DMS 273 (cell line): Measurements from ENCODE around the gene KLHL6.
A peak's percentile ranks its signal among the peaks of the same experiment; 100 is the strongest.
"Not testable (repeated sequence)": the region's sequence is repeated elsewhere in the genome, so short reads cannot be mapped to it uniquely, and the experiment has no call there.

Experiments
- DNase-seq: peaks from one replicate; lab custom pipeline; 2025; ENCODE audit not compliant: unreplicated experiment; lab: John Stamatoyannopoulos, UW

The KLHL6 gene

DNA sequence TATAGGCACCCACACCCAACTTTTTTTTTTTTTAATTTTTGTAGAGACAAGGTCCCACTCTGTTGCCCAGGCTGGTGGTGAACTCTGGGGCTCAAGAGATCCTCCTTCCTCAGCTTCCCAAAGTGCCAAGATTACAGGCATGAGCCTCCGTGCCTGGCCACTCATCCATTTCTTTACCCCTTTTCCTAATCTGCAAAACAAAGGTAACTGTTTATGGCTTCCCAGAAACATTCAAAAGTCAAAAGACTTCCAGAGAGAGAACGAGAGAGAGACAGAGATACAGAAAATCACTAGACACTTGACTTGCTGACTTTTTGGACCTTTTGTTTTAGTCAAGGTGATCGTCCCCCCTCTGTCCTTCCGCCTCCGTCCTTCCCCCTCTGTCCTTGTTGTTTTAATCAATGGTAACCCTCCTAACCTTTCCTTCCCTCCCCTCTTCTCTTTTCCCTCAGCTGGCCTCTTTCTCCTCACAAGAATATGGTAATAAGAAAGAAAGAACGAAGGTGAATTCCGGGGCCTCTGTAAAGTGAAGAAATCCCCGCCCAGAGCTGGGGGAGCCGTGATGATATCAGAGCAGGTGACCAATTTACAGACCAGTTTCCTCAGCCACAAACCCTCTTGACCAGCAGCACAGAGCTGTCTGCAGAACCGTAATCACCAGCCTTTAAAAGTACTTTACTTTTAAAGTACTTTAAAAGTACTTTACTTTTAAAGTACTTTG, 21.9 kb downstream of the KLHL6 start:
- no peak for DNase-seq

GRCh38 chr3:183532620-183533411, 22.7 kb downstream of the KLHL6 start:
- no peak for DNase-seq

DNA sequence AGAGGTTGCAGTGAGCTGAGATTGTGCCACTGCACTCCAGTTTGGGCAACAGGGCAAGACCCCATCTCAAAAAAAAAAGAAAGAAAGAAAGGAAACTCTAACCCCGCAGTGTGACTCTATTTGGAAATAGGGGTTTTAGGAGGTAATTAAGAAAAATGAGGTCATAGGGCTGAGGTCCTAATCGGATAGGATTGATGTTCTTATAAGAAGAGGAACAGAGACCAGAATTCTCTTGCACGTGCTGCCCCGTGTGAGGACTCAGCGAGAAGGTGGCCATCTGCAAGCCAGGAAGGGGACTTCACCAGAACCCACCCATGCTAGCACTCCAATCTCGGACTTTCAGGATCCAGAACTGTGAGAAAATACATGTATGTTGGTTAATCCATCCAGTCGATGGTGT, 25.8 kb downstream of the KLHL6 start:
- no peak for DNase-seq

- no peak for DNase-seq
Observed at GRCh38 chr3:183529185-183529584, 26.3 kb downstream of the KLHL6 start.

- not testable (repeated sequence) for DNase-seq
Observed at GRCh38 chr3:183528758-183529157, 26.7 kb downstream of the KLHL6 start.

- no peak for DNase-seq
Observed at GRCh38 chr3:183527428-183528379, 27.8 kb downstream of the KLHL6 start.

DNA sequence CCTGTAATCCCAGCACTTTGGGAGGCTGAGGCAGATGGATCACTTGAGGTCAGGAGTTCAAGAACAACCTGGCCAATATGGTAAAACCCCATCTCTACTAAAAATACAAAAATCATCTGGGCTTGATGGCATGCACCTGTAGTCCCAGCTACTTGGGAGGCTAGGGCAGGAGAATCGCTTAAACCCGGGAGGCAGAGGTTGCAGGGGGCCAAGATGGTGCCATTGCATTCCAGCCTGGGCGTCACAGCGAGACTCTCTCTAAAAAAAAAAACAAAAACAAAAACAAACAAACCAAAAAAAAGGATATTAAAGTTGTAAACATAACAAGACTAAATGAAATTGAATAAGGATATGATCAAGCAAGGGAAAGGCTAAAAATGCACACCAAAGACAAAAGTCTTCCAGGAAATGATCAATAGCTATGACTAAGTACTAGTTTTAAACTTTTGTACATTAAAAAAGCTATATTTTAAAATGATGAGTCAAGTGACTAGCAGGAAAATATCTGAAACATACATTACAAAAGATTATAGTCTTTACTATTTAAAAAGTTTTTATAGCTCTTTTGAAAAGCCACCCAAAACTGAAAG, 28.6 kb downstream of the KLHL6 start:
- DNase-seq = no peak

DNA sequence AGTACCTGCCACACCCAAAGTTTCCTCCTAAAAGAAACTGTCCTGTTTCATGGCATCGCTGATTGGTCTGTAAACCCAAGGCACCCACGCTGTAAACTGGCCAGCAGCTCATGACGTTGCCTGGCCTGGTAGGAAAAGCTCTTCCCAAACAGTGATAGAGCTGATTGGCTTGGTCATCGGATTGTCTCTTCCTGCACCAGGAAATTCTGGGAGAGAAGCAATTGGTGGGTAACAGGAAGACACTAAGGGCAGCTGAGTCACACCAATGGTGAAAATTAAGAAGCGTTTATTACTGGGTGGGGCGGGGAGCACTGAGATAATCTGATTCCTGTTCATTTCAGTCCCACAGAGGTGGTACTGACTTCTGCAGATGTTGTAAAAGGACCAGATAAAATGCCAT, 31.0 kb downstream of the KLHL6 start:
- DNase-seq = no peak

- not testable (repeated sequence) for DNase-seq
Observed at GRCh38 chr3:183520741-183521556, 34.6 kb downstream of the KLHL6 start.

GRCh38 chr3:183520295-183520694, 35.2 kb downstream of the KLHL6 start:
- DNase-seq = not testable (repeated sequence)

- DNase-seq = peak; percentile 38
Observed at GRCh38 chr3:183519891-183520290, 35.6 kb downstream of the KLHL6 start.

GRCh38 chr3:183518491-183519251, 36.8 kb downstream of the KLHL6 start:
- no peak for DNase-seq

DNA sequence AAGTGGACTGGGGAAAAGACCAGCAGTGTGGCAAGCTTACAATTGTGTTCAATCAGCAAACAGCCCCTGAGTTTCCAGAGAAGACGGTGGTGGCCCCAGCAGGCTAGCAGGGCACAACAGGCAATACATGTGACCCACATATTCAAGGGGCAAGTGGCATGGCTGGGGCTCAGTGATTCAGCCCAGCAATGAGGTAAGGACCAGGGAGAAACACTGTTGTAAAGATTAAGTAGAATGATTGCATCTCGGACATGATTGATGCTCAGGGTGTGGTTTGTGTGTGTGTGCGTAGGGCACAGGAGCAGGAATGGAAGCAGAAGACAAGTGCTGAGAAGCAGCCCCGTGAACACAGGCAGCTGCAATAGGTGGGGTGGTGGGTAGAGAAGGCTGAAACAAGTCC, 37.9 kb downstream of the KLHL6 start:
- DNase-seq = no peak

DNA sequence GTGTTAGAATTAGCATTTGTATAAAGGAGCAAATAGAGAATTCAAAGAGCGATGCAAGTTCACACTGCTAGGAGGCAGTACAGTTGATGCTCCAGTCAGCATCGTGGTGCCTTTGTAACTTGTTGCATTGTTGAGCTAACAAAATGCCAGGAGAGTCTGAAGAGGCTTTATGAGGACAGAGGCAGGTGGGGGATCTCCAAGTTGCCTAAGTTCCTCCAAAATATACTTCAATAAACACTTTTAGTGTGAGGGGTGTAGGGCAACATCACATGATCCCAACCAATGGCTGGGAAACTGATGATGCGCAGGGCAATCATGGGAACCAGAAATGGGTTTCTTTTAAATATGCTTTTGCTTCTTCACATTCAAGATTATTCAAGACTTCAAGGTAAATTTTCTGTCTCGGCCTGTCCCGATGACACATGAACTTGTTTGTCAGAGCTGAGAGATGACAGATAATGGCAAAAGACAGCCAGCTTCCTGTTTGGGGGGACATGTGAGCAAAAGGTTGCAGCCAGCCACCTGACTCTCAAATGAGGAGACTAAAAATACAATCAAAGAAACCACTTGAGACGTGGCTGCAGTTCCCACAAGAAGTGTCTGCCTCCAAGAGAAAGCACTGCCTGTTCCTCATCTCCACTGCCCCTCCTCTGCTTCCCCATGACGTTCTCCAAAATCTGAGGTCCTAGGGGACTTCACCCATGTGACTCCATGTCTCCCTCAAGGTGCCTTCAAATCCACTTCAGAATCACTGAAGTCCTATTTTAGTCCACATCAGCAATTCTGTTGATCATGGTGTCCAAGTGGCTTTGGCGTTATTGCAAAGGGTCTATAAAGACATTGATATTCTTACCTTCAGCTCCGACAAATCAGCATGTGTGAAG, 39.3 kb downstream of the KLHL6 start:
- DNase-seq = no peak

- no peak for DNase-seq
Observed at GRCh38 chr3:183514021-183514420, 41.5 kb downstream of the KLHL6 start.

- no peak for DNase-seq
Observed at GRCh38 chr3:183513046-183513706, 42.3 kb downstream of the KLHL6 start.

DNA sequence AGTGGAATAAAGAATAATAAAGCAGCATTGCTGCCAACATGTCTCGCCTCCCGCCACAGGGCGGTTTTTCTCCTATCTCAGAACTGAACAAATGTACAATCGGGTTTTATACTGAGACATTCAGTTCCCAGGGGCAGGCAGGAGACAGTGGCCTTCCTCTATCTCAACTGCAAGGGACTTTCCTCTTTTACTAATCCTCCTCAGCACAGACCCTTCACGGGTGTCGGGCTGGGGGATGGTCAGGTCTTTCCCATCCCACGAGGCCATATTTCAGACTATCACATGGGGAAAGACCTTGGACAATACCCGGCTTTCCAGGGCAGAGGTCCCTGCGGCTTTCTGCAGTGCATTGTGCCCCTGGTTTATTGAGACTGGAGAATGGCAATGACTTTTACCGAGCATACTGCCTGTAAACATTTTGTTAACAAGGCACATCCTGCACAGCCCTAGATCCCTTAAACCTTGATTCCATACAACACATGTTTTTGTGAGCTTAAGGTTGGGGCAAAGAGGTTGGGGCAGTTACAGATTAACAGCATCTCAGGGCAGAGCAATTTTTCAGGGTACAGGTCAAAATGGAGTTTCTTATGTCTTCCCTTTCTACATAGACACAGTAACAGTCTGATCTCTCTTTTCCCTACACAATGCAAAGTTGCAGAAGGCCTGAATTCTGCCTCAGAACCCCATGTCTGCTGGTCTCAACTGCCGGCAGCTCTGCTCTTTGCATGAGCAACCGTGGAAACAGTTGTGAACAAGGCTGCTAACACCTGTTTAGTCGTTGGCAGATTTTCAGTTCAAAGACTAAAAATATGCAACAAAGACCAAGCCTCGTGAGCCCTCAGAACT, 44.0 kb downstream of the KLHL6 start:
- not testable (repeated sequence) for DNase-seq
